Measurements from ENCODE around the gene MOG.

GRCh38 chr6:29674008-29674407 lies 17.1 kb downstream of the MOG start:
- TF ChIP-seq CTCF (IDR thresholded peaks at IDR 0.05) (no peak), POLR2AphosphoS5 (IDR thresholded peaks at IDR 0.05; ENCODE audit: insufficient read depth in 1 of 2, low read depth in 1 of 2) (no peak), POLR2A (IDR thresholded peaks at IDR 0.05) (no peak)

Measured in vagina (tissue), 2 donors.